Endothelial cell of umbilical vein (primary cell): ENCODE data around the gene ESPN. TPM values are rescaled to one million over a fixed set of nuclear protein-coding genes. Genes with fewer than 3 reads are reported as not detected.
A peak's percentile ranks its signal among the peaks of the same experiment; 100 is the strongest.
"Not testable (repeated sequence)": the region's sequence is repeated elsewhere in the genome, so short reads cannot be mapped to it uniquely, and the experiment has no call there.

Source experiments
- BruUV-seq: library from RNA; stranded (reverse); fragments of 400-500 nt; replicated peaks from 2 replicates; lab custom pipeline; 2021; lab: Mats Ljungman, UMichigan
- CTCF ChIA-PET: fragments of 300-600, 350-600 bp; sonication (Branson Sonifier 250); formaldehyde crosslinking; loops from one replicate; lab custom pipeline; 2021; ENCODE audit warnings: antibody characterized with exemption, inconsistent platforms; lab: Charles Lee
- POLR2A ChIA-PET: fragments of 300-600, 350-600 bp; sonication (Branson Sonifier 250); formaldehyde crosslinking; loops from one replicate; lab custom pipeline; 2021; ENCODE audit warnings: antibody characterized with exemption, inconsistent platforms; lab: Charles Lee
- DNase-seq: peaks from one replicate; pipeline ENCODE4 v3.0.0-alpha.2; 2011; ENCODE audit warnings: low read depth, low spot score
- FAIRE-seq: peaks from 2 replicates; lab custom pipeline; 2011; peaks lifted over from hg19 to GRCh38; lab: Jason Lieb, UNC
- H2AFZ ChIP-seq: 2 replicates; pipeline ENCODE4 v1.6.0; 2012; ENCODE audit warnings: low read depth, low read length, control low read depth, inconsistent platforms
- H3K27ac ChIP-seq: 2 replicates; pipeline ENCODE4 v1.5.1; 2011; ENCODE audit warnings: low read depth, mild to moderate bottlenecking, control low read depth, low read length, moderate library complexity; ENCODE audit not compliant: insufficient read depth
- H3K27me3 ChIP-seq, 2 experiments: 2 replicates each; pipeline versions ENCODE4 v1.6.0 to v1.6.1; 2011; ENCODE audit warnings: low read length in 2 of 2, mixed read lengths in 1 of 2; ENCODE audit not compliant: control insufficient read depth in 2 of 2, insufficient read depth in 2 of 2
- H3K36me3 ChIP-seq, 2 experiments: 2 replicates in 1 of 2; 3 replicates in 1 of 2; pipeline ENCODE4 v1.5.1; 2011; ENCODE audit warnings: low read length in 2 of 2, mild to moderate bottlenecking in 1 of 2, moderate library complexity in 1 of 2; ENCODE audit not compliant: control insufficient read depth in 2 of 2, insufficient read depth in 2 of 2; ENCODE audit errors: extremely low read depth in 1 of 2
- H3K4me1 ChIP-seq: 3 replicates; pipeline ENCODE4 v1.5.1; 2011; ENCODE audit warnings: mild to moderate bottlenecking, low read length; ENCODE audit not compliant: control insufficient read depth, insufficient read depth; ENCODE audit errors: extremely low read depth
- H3K4me2 ChIP-seq: 2 replicates; pipeline ENCODE4 v1.6.1; 2011; ENCODE audit warnings: low read length, control low read depth, mixed read lengths; ENCODE audit not compliant: insufficient read depth
- H3K4me3 ChIP-seq, 3 experiments: fragments of 200-600 bp in 1 of 3; sonication (generic), shearing (Covaris generic) in 1 of 3; replicated peaks in 1 of 3; 2 replicates each; pipeline ENCODE4 v1.5.1; 2011 to 2016; ENCODE audit warnings: control low read depth in 3 of 3, low read length in 3 of 3, mild to moderate bottlenecking in 2 of 3, inconsistent platforms in 1 of 3, low read depth in 1 of 3, moderate library complexity in 1 of 3; ENCODE audit not compliant: insufficient read depth in 1 of 3
- H3K79me2 ChIP-seq: 2 replicates; pipeline ENCODE4 v1.6.0; 2012; ENCODE audit warnings: low read length, inconsistent platforms; ENCODE audit not compliant: control insufficient read depth, insufficient read depth
- H3K9ac ChIP-seq: replicated peaks from 2 replicates; pipeline ENCODE3; 2011; ENCODE audit warnings: low read length, control low read depth; ENCODE audit not compliant: insufficient read depth; ENCODE audit errors: extremely low read depth
- H3K9me1 ChIP-seq: replicated peaks from 3 replicates; pipeline ENCODE4 v1.6.0; 2011; ENCODE audit warnings: mild to moderate bottlenecking, low read length; ENCODE audit not compliant: control insufficient read depth, insufficient read depth; ENCODE audit errors: extremely low read depth
- H3K9me3 ChIP-seq: replicated peaks from 2 replicates; pipeline ENCODE4 v1.5.1; 2012; ENCODE audit warnings: low read length, inconsistent platforms; ENCODE audit not compliant: control insufficient read depth, insufficient read depth
- H4K20me1 ChIP-seq: replicated peaks from 2 replicates; pipeline ENCODE3; 2011; ENCODE audit warnings: mild to moderate bottlenecking, low read length; ENCODE audit not compliant: control insufficient read depth, insufficient read depth; ENCODE audit errors: extremely low read depth
- CTCF ChIP-seq, 2 donors: IDR thresholded peaks; 1 replicate in 1 of 2; 2 replicates in 1 of 2; pipeline ENCODE4 v1.5.1; 2011; ENCODE audit warnings: low read length in 2 of 2, mild to moderate bottlenecking in 2 of 2, moderate library complexity in 2 of 2, control low read depth in 1 of 2, inconsistent platforms in 1 of 2, low read depth in 1 of 2; ENCODE audit not compliant: insufficient read depth in 1 of 2; ENCODE audit errors: extremely low read depth in 1 of 2
- EZH2 ChIP-seq: IDR thresholded peaks from 2 replicates; pipeline ENCODE4 v1.6.1; 2012; ENCODE audit warnings: borderline replicate concordance, low read depth, mild to moderate bottlenecking, moderate library complexity, low read length, inconsistent platforms; ENCODE audit not compliant: severe bottlenecking
- JUN ChIP-seq: IDR thresholded peaks from 2 replicates; pipeline ENCODE4 v1.6.1; 2011; ENCODE audit warnings: borderline replicate concordance, low read depth; ENCODE audit not compliant: insufficient read length, insufficient read depth
- MYC ChIP-seq: IDR thresholded peaks from one replicate; pipeline ENCODE4 v1.6.1; 2011; ENCODE audit warnings: mild to moderate bottlenecking, low read depth, low read length
- dilution Hi-C: fragments of 300-500 bp; cut with MboI; formaldehyde crosslinking; loops from one replicate; pipeline ENCODE4 v1.15.0; 2019; ENCODE audit warnings: low sequenced_read_pairs; ENCODE audit not compliant: extremely low pct_ligation_motif_present
- intact Hi-C: fragments of 100-400 bp; cut with micrococcal nuclease; formaldehyde crosslinking; loops from one replicate; pipeline ENCODE4 v1.10.0; 2022
- polyA plus RNA-seq, 4 experiments: library from polyadenylated mRNA; depleted of rRNA in 3 of 4; stranded (reverse) in 3 of 4; unstranded in 1 of 4; fragments of >200 nt; gene quantifications; 2 replicates each; pipeline versions ENCODE4 v1.2.1 to v1.2.3, GENCODE V29; 2011 to 2012; ENCODE audit warnings: missing spikeins in 1 of 4
- total RNA-seq: library from RNA; stranded (reverse); gene quantifications from 2 replicates; pipeline ENCODE4 v1.2.3, GENCODE V29; 2021
- TF ChIP-seq, protein P1 (sequence below): IDR thresholded peaks from 2 replicates; pipeline ENCODE4 v1.6.1; 2011; ENCODE audit not compliant: insufficient read depth, insufficient read length

Gene ESPN
- total and polyA plus RNA-seq, 2 donors (not counting 3 experiments of a cell fraction or from before 2014, with no cell fraction given): 0.54 to 0.71 TPM

- H3K9me3 ChIP-seq, H3K9me1 ChIP-seq, H3K27ac ChIP-seq, H3K4me3 ChIP-seq, H2AFZ ChIP-seq, H4K20me1 ChIP-seq, H3K9ac ChIP-seq, dilution Hi-C loops, BruUV-seq, intact Hi-C loops, H3K27me3 ChIP-seq, H3K4me1 ChIP-seq, H3K4me2 ChIP-seq, POLR2A ChIA-PET, H3K36me3 ChIP-seq, H3K79me2 ChIP-seq, DNase-seq: not testable (repeated sequence)
- TF ChIP-seq CTCF (IDR thresholded peaks at IDR 0.05; ENCODE audit: extremely low read depth in 1 of 2, insufficient read depth in 1 of 2, low read depth in 1 of 2, low read length in 2 of 2): peak; percentile 22 to 48
- FAIRE-seq: peak; percentile 52
- CTCF ChIA-PET: interaction anchor here (0.6 to 10.3 kb wide), 43 partner anchors 7 to 1321 kb away, joined by 3 to 202 read pairs (median 5); partner anchors contain the start of genes ACOT7, ESPN, HES2 and PLEKHG5
Measured at GRCh38 chr1:6437012-6437700, 12.6 kb downstream of the ESPN start.

DNA sequence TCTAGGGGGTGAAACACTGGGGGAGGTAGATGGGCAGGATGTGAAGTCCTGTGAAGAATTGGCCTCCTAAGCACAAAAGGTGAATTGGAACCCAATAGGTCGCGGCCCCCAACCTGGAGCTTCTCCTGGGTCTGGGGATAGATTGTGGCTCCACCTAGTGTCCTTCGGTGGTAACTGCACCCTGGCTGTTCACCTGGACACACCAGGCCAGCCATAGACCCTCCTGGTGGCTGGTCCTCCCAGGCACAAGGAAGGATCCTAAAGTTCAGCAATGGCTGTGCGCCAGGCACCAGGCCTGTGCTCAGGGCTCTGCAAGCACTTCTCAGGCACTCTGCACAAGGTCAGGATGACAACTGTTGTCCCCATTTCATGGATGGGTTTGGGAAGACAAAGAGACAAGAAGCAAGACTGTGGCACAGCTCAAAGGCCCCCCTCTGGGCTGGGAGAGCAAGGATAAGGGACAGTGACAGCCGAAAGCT, 13.5 kb downstream of the ESPN start:
- Histone ChIP-seq H4K20me1 (no peaks in the 10 kb centered on the region), H3K27me3 (peaks cover 0 to 2% of the 10 kb centered on the region in 2 experiments), H3K36me3 (no peaks in the 10 kb centered on the region), H3K27ac (no peak overlapping the region), H3K79me2 (no peaks in the 10 kb centered on the region), H3K9me3 (no peaks in the 10 kb centered on the region), H3K4me2 (no peak overlapping the region), H3K9me1 (no peaks in the 10 kb centered on the region), H3K4me3 (no peak overlapping the region), H2AFZ (no peak overlapping the region), H3K9ac (no peak overlapping the region), H3K4me1 (no peaks in the 10 kb centered on the region)
- dilution Hi-C loops: no loop called here
- intact Hi-C loops: loop anchor here (1.0 to 2.0 kb wide), 5 partner anchors 15 to 192 kb away; no protein-coding TSS in a partner anchor
- TF ChIP-seq EZH2: no peak
- TF ChIP-seq CTCF (IDR thresholded peaks at IDR 0.05; ENCODE audit: extremely low read depth in 1 of 2, insufficient read depth in 1 of 2, low read depth in 1 of 2, low read length in 2 of 2): peak; percentile 88 to 94
- no peak for TF ChIP-seq MYC
- TF ChIP-seq, protein P1, sequence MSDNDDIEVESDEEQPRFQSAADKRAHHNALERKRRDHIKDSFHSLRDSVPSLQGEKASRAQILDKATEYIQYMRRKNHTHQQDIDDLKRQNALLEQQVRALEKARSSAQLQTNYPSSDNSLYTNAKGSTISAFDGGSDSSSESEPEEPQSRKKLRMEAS: no peak
- TF ChIP-seq JUN: no peak
- CTCF ChIA-PET: interaction anchor here (0.6 to 10.3 kb wide), 42 partner anchors 8 to 1320 kb away, joined by 3 to 202 read pairs (median 5); partner anchors contain the start of genes ACOT7, ESPN, HES2 and PLEKHG5
- FAIRE-seq (peak; percentile 85), DNase-seq (peak; percentile 57)
- BruUV-seq: no TSS peak
- POLR2A ChIA-PET: no interaction called here
